Uterus (tissue), 4 donors: ENCODE results near the gene PPM1H. TPM values are rescaled to one million over a fixed set of nuclear protein-coding genes. Genes with fewer than 3 reads are reported as not detected.
"Not testable (repeated sequence)": the region's sequence is repeated elsewhere in the genome, so short reads cannot be mapped to it uniquely, and the experiment has no call there.

Experiments used
- DNase-seq, 2 donors: peaks; one replicate each; pipeline ENCODE4 v3.0.0-alpha.2; 2019 to 2020
- H3K27ac ChIP-seq, 2 donors: fragments of 200-600 bp; sonication (generic); 1 replicate in 1 of 2; 2 replicates in 1 of 2; pipeline ENCODE4 v1.5.1; 2016 to 2018
- H3K27me3 ChIP-seq, 2 donors: fragments of 200-600 bp; sonication (generic); one replicate each; pipeline ENCODE4 v1.5.1; 2018 to 2019; ENCODE audit warnings: control low read depth in 1 of 2
- H3K36me3 ChIP-seq, 2 donors: fragments of 200-600 bp; sonication (generic); one replicate each; pipeline ENCODE4 v1.5.1; 2019; ENCODE audit warnings: control low read depth in 1 of 2
- H3K4me1 ChIP-seq, 2 donors: fragments of 200-600 bp; sonication (generic); one replicate each; pipeline ENCODE4 v1.5.1; 2018 to 2019; ENCODE audit warnings: control low read depth in 1 of 2
- H3K4me3 ChIP-seq, 2 donors: fragments of 200-600 bp; sonication (generic); 1 replicate in 1 of 2; 2 replicates in 1 of 2; pipeline ENCODE4 v1.5.1; 2018 to 2019; ENCODE audit warnings: mild to moderate bottlenecking in 1 of 2
- H3K9me3 ChIP-seq, 2 donors: fragments of 200-600 bp; sonication (generic); one replicate each; pipeline ENCODE4 v1.5.1; 2019; ENCODE audit warnings: control low read depth in 1 of 2
- POLR2A ChIP-seq, 2 donors: fragments of 450-650 bp; IDR thresholded peaks; one replicate each; pipeline ENCODE4 v1.6.1; 2016; ENCODE audit warnings: antibody characterized with exemption in 2 of 2, mild to moderate bottlenecking in 1 of 2, moderate library complexity in 1 of 2
- intact Hi-C: fragments of 100-400 bp; cut with DNase I; formaldehyde crosslinking; loops from one replicate; pipeline ENCODE4 v1.15.1; 2023; ENCODE audit warnings: low total_unique reads
- total RNA-seq, 4 donors: library from RNA; depleted of rRNA in 3 of 4; stranded (reverse); fragments of >200 nt in 3 of 4; gene quantifications; one replicate each; pipeline versions ENCODE4 v1.1.0 to v1.2.4, GENCODE V29; 2014 to 2023
- TF ChIP-seq, protein P1 (sequence below), 4 experiments: fragments of 200-600 bp in 2 of 4; fragments of 450-650 bp in 2 of 4; sonication (generic) in 2 of 4; IDR thresholded peaks; one replicate each; pipeline ENCODE4 v1.5.1; 2016 to 2019; ENCODE audit warnings: antibody characterized with exemption in 4 of 4, mild to moderate bottlenecking in 2 of 4, moderate library complexity in 1 of 4
- donor health status: DM: yes; HTN: yes; CAD: no.

PPM1H gene
- total RNA-seq, 4 donors from 2014 or later, result 2.0 to 24.1 (median 6.6) TPM

DNA sequence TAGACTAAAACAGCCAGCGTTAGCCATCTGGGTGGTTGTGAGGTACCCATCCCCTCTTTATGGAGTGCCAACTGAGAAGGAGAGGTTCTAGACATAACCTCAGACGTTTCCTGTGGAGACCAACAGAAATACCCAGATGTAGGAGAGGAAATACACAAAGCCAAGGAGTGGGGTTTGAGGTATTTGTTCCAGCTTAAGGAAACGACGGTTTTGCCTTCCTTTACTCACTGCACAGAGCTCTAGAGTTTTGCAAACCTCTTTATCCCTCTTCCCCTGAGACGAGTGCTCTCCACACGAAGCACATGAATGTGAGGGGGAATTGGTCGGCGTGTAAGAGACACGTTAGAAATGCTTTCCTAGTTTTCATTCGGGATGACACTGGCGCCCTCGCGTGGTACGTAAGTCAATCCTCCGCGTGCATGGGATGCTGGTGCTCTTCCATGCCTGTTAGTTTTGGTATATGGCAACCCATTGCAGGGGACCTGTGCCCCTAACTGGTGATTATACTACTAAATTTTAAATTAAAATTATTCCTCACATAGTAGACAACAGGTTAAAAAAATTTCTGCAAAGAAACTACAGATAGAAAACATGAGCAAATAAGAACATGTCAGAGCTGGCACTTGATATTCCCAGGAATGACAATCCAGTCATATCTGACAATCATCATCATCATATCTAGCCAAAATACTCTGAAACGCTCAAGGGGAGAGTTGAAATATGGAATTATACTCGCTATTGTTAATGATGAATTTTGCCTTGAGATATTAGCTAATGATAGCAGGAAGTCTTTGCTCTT, 121.7 kb downstream of the PPM1H start:
- Histone ChIP-seq H3K9me3 (no peaks in the 10 kb centered on the region), H3K36me3 (no peaks in the 10 kb centered on the region), H3K4me1 (no peaks in the 10 kb centered on the region), H3K27me3 (no peaks in the 10 kb centered on the region), H3K27ac (no peak overlapping the region), H3K4me3 (no peak overlapping the region)
- intact Hi-C loops, result no loop called here
- DNase-seq, result peak; percentile 55 to 67
- no peak for TF ChIP-seq POLR2A (IDR thresholded peaks at IDR 0.05)
- TF ChIP-seq, protein P1, sequence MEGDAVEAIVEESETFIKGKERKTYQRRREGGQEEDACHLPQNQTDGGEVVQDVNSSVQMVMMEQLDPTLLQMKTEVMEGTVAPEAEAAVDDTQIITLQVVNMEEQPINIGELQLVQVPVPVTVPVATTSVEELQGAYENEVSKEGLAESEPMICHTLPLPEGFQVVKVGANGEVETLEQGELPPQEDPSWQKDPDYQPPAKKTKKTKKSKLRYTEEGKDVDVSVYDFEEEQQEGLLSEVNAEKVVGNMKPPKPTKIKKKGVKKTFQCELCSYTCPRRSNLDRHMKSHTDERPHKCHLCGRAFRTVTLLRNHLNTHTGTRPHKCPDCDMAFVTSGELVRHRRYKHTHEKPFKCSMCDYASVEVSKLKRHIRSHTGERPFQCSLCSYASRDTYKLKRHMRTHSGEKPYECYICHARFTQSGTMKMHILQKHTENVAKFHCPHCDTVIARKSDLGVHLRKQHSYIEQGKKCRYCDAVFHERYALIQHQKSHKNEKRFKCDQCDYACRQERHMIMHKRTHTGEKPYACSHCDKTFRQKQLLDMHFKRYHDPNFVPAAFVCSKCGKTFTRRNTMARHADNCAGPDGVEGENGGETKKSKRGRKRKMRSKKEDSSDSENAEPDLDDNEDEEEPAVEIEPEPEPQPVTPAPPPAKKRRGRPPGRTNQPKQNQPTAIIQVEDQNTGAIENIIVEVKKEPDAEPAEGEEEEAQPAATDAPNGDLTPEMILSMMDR (IDR thresholded peaks at IDR 0.05), result peak; percentile 45 to 64 (median 48)

DNA sequence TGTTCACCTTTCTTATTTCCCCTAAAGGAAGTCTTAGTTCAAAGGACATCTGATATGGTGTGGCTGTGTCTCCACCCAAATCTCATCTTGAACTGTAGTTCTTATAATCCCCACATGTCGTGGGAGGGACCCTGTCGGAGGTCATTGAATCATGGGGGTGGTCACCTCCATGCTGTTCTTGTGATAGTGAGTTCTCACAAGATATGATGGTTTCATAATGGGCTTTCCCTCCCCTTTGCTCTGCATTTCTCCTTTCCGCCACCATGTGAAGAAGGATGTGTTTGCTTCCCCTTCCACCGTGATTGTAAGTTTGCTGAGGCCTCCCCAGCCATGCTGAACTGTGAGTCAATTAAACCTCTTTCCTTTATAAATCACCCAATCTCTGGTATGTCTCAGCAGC, 123.5 kb downstream of the PPM1H start:
- H3K4me1 ChIP-seq, H3K9me3 ChIP-seq, DNase-seq, H3K4me3 ChIP-seq, H3K36me3 ChIP-seq, H3K27me3 ChIP-seq, H3K27ac ChIP-seq, intact Hi-C loops: not testable (repeated sequence)

DNA sequence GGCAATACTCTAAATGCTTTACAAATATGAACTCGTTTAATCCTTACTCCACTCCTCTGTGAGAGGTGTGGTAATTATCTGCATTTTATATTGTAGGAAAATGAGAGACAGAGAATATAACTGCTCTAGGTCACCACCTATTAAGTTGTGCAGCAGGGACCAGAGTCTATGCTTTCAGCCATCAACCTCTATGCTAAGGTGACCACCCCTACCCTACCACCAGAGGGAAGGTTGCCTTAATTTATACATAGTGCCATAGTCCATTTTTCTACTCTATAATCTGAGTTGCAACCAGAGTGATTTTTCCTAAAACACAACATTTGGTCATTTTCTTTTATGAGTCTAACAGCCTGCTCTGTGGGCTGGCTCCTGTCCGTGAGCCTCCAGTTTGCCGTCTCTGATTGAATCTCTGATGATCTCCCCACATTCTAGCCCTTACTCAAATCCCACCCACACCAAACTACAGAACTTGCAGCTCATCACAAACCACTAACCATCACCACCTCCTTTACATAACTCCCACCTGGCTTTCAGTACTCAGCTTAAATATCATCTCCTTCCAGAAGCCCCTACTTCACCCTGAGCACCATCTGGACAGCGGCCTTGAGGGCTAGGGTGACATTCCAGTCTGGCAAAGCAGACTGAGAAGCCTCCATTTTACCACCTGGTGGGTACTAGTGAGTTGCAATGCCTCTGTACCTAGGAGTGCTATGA, 126.6 kb downstream of the PPM1H start:
- TF ChIP-seq, protein P1 (IDR thresholded peaks at IDR 0.05), result no peak
- no peak for TF ChIP-seq POLR2A (IDR thresholded peaks at IDR 0.05)
- Histone ChIP-seq H3K9me3 (no peaks in the 10 kb centered on the region), H3K27ac (no peak overlapping the region), H3K4me3 (no peak overlapping the region), H3K4me1 (no peaks in the 10 kb centered on the region), H3K27me3 (no peaks in the 10 kb centered on the region), H3K36me3 (no peaks in the 10 kb centered on the region)
- intact Hi-C loops, result no loop called here
- no peak for DNase-seq

DNA sequence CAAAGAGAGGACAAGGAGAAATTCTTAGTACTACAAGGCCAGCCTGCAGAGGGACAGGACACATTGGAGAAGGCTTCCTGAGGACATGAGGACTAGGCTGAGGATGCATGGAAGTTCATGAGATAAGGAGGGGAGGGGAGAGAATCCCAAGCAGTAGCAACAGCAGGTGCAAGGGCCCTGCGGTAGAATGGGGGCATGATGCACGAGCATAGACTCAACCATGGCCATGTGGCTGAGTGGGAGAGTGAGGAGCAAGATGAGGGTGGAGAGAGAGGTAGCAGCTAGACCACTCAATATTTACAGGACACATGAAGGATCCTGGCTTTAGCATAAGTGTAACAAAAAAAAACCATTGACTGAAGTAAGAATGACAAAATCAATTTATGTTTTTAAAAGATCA, 128.1 kb downstream of the PPM1H start:
- Histone ChIP-seq H3K9me3 (no peaks in the 10 kb centered on the region), H3K27ac (no peak overlapping the region), H3K27me3 (no peaks in the 10 kb centered on the region), H3K4me1 (no peaks in the 10 kb centered on the region), H3K36me3 (no peaks in the 10 kb centered on the region), H3K4me3 (no peak overlapping the region)
- intact Hi-C loops, result no loop called here
- DNase-seq, result no peak
- TF ChIP-seq, protein P1 (IDR thresholded peaks at IDR 0.05), result no peak
- no peak for TF ChIP-seq POLR2A (IDR thresholded peaks at IDR 0.05)

DNA sequence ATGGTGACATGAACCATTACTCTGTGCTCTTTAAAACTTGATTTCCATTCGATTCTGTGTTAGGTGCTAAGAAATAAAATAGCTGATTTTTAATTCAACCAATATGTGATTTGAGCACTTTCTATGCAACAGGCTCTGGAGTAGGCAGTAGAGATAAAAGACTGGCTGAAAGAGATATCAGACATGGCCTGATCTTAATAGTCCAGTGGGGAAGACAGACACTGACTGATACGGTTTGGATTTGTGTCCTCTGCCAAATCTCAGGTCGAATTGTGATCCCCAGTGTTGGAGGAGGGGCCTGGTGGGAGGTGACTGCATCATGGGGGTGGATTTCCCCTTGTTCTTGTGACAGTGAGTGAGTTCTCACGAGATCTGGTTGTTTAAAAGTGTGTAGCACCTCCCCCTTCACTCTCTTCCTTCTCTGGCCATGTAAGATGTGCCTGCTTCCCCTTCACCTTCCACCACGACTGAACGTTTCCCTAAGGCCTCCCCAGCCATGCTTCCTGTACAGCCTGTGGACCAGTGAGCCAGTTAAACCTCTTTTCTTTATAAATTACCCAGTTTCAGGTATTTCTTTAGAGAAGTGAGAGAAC, 128.6 kb downstream of the PPM1H start:
- no peaks in the 10 kb centered on the region for H3K36me3 ChIP-seq
- H3K4me3 ChIP-seq, result no peak overlapping the region
- TF ChIP-seq POLR2A (IDR thresholded peaks at IDR 0.05), result no peak
- TF ChIP-seq, protein P1 (IDR thresholded peaks at IDR 0.05), result no peak
- intact Hi-C loops, result no loop called here
- no peaks in the 10 kb centered on the region for H3K27me3 ChIP-seq
- H3K27ac ChIP-seq, result no peak overlapping the region
- DNase-seq, result no peak
- H3K4me1 ChIP-seq, result no peaks in the 10 kb centered on the region
- H3K9me3 ChIP-seq, result no peaks in the 10 kb centered on the region
